Measurements from ENCODE around the gene PNMA6A. TPM values are rescaled to one million over a fixed set of nuclear protein-coding genes. Genes with fewer than 3 reads are reported as not detected.
"Not testable (repeated sequence)": the region's sequence is repeated elsewhere in the genome, so short reads cannot be mapped to it uniquely, and the experiment has no call there.

PNMA6A gene
- total RNA-seq = 10 to 100 TPM in 3 of 8 experiments, 1 to 10 TPM in 5; 2.0 to 11.0 (median 8.3) TPM

DNA sequence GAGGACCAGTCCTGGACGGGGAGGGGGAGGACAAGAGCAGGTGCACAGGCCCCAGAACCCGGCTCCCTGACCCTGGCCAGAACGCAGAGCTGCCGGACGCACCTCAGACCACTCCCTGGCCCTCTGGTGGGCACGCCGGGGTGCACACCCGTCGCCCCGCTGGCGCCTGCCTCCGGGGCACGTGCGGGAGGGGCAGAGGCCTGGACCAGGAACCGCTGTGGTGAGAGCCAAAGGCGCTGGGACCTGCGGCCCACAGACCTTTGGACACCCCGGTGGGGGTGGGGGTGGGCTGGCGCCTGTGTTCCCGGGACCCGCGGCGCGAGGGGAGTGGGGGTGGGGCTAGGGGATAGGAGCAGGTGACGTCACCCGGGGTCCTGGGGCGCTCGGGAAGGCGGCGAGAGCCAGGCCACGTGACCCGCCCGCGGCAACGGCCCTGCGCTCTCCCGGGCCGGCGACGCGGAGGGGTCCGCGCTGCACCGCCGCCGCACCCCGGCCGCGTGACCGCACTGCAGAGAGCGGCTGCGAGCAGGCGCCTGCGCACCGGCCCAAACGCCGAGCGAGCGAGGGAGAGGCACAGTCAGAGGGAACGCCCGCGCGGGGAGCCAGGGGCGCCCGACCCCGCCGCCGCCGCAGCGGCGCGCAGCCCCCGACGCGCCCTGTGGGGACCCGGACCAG is at the start of gene PNMA6A:
TSS of gene PNMA6A (plus strand) at position 546 of the 675 bp plus-strand sequence. CDS start 609 bp downstream, outside the sequence.
- in situ Hi-C loops (cut with MboI; ENCODE audit: low pct_unique_long_range_greater_than_20kb in 2 of 9, low sequenced_read_pairs in 9 of 9, unreplicated experiment in 9 of 9) = not testable (repeated sequence)
- no CpG with 5 or more reads among the region's 76 CpGs for WGBS, 10 experiments
- ATAC-seq (replicated peaks in 6 of 8) = peak; percentile 89 to 95 (median 92)

DNA sequence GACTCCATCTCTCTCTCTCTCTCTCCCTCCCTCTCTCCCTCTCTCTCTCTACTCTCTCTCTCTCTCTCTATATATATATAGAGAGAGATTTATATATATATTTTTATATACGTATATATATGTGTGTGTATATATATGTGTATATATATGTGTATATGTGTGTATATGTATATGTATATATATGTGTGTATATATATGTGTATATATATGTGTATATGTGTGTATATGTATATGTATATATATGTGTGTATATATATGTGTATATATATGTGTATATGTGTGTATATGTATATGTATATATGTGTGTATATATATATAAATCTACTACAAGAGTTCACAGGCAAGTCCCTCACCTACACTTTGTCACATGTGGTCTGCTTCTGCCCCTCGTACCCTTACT is 45.8 kb upstream of the PNMA6A start:
- no CpG with 5 or more reads among the region's 2 CpGs for WGBS, 10 experiments
- in situ Hi-C loops (cut with MboI; ENCODE audit: low pct_unique_long_range_greater_than_20kb in 2 of 9, low sequenced_read_pairs in 9 of 9, unreplicated experiment in 9 of 9) = loop anchor here in 1 of 9 experiments (25.0 kb wide), 1 partner anchor 386 kb away; the partner anchor contains the start of genes PNMA6E and ZFP92
- ATAC-seq (replicated peaks in 6 of 8); H3K4me3 ChIP-seq; H3K4me1 ChIP-seq (replicated peaks in 1 of 2); H3K27ac ChIP-seq: not testable (repeated sequence)

More for the DNA sequence above, at the start of gene PNMA6A:
- H3K4me1 ChIP-seq (replicated peaks in 1 of 2); H3K27ac ChIP-seq; H3K4me3 ChIP-seq: not testable (repeated sequence)

- no CpG with 5 or more reads among the region's 11 CpGs for WGBS, 10 experiments
- in situ Hi-C loops (cut with MboI; ENCODE audit: low pct_unique_long_range_greater_than_20kb in 2 of 9, low sequenced_read_pairs in 9 of 9, unreplicated experiment in 9 of 9) = loop anchor here in 1 of 9 experiments (25.0 kb wide), 1 partner anchor 384 kb away; the partner anchor contains the start of genes PNMA6E and ZFP92
- H3K4me1 ChIP-seq (replicated peaks in 1 of 2); H3K4me3 ChIP-seq; H3K27ac ChIP-seq: not testable (repeated sequence)
- peak in 5 of 8 experiments; percentile 42 to 66 (median 60) for ATAC-seq (replicated peaks in 6 of 8)
These were observed 43.8 kb upstream of the PNMA6A start for GRCh38 chrX:153028487-153028886.

DNA sequence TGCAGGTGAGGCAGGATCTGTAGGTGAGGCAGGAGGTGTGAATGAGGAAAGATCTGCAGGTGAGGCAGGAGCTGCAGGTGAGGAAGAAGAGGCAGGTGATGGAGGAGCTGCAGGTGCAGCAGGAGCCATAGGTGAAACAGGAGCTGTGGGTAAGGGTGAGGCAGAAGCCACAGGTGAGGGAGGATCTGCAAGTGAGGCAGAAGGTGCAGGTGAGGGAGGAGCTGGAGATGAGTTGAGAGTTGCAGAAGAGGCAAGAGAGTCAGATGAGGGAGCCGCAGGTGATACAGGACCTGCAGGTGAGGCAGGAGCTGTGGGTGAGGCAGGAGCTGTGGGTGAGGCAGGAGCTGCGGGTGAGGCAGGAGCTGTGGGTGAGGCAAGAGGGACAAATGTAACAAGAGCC is 43.1 kb upstream of the PNMA6A start:
- in situ Hi-C loops (cut with MboI; ENCODE audit: low pct_unique_long_range_greater_than_20kb in 2 of 9, low sequenced_read_pairs in 9 of 9, unreplicated experiment in 9 of 9) = loop anchor here in 1 of 9 experiments (25.0 kb wide), 1 partner anchor 383 kb away; the partner anchor contains the start of genes PNMA6E and ZFP92
- no peaks in the 10 kb centered on the region for H3K4me1 ChIP-seq (replicated peaks in 1 of 2)
- no peak for ATAC-seq (replicated peaks in 6 of 8)
- no peak overlapping the region for H3K4me3 ChIP-seq
- 71% methylated on average over 1 of the region's 2 CpGs; no CpG with 5 or more reads in 9 of the 10 experiments for WGBS, 10 experiments
- no peak overlapping the region for H3K27ac ChIP-seq

- in situ Hi-C loops (cut with MboI; ENCODE audit: low pct_unique_long_range_greater_than_20kb in 2 of 9, low sequenced_read_pairs in 9 of 9, unreplicated experiment in 9 of 9) = loop anchor here in 1 of 9 experiments (25.0 kb wide), 1 partner anchor 382 kb away; the partner anchor contains the start of genes PNMA6E and ZFP92
These were observed 42.4 kb upstream of the PNMA6A start for GRCh38 chrX:153029875-153030274.

GRCh38 chrX:153030801-153031200 is 41.5 kb upstream of the PNMA6A start:
- no CpG with 5 or more reads among the region's 12 CpGs for WGBS, 10 experiments
- H3K4me3 ChIP-seq = no peak overlapping the region
- in situ Hi-C loops (cut with MboI; ENCODE audit: low pct_unique_long_range_greater_than_20kb in 2 of 9, low sequenced_read_pairs in 9 of 9, unreplicated experiment in 9 of 9) = loop anchor here in 1 of 9 experiments (25.0 kb wide), 1 partner anchor 382 kb away; the partner anchor contains the start of genes PNMA6E and ZFP92
- ATAC-seq (replicated peaks in 6 of 8) = no peak
- H3K27ac ChIP-seq = no peak overlapping the region
- no peaks in the 10 kb centered on the region for H3K4me1 ChIP-seq (replicated peaks in 1 of 2)

More at GRCh38 chrX:153029875-153030274, 42.4 kb upstream of the PNMA6A start:
- Histone ChIP-seq H3K4me3 (no peak overlapping the region), H3K4me1 (replicated peaks in 1 of 2) (no peaks in the 10 kb centered on the region), H3K27ac (no peak overlapping the region)
- no peak for ATAC-seq (replicated peaks in 6 of 8)
- 40% methylated on average over 3 of the region's 11 CpGs; no CpG with 5 or more reads in 9 of the 10 experiments for WGBS, 10 experiments

DNA sequence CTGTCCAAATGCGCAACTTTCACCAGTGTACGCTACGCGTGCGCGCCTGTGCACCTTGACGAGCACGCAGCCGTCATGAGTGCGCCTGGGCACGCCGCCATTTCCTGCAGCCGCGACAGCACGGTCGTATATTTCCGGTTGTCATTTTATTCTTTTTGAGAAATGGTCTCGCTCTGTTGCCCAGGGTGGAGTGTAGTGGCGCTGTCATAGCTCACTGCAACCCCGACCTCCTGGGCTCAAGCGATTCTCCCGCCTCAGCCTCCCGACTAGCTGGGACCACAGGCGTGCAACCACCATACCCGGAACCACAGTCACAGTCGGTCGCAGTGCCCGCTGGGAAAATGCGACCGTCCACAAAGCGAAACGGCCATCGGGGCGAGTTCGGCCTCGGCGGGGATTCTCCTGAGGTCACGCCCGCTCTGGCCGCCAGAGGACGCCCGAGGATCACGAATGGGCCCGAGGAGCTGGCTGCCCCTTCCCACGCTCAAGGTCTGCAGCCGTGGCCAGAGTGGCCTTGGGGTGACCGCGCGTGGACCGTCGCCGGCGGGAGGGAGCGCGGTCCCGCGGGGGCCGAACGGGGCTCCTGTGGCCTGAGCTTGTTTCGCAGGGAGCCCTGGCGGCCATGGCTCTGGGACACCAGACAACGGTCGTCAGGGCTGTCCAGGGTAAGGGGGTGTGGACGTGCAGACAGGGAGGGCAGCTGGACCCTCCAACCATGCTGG is 39.7 kb upstream of the PNMA6A start:
- WGBS, 10 experiments = no CpG with 5 or more reads among the region's 64 CpGs
- Histone ChIP-seq H3K4me3 (peak overlapping the region in 4 of 5 donors; percentile 14 to 21 (median 19)), H3K4me1 (replicated peaks in 1 of 2) (no peaks in the 10 kb centered on the region), H3K27ac (no peak overlapping the region)
- peak; percentile 87 to 96 (median 90) for ATAC-seq (replicated peaks in 6 of 8)
- in situ Hi-C loops (cut with MboI; ENCODE audit: low pct_unique_long_range_greater_than_20kb in 2 of 9, low sequenced_read_pairs in 9 of 9, unreplicated experiment in 9 of 9) = loop anchor here in 1 of 9 experiments (25.0 kb wide), 1 partner anchor 380 kb away; the partner anchor contains the start of genes PNMA6E and ZFP92

GRCh38 chrX:153049093-153049492 is 23.2 kb upstream of the PNMA6A start:
- Histone ChIP-seq H3K4me3 (no peak overlapping the region), H3K4me1 (replicated peaks in 1 of 2) (no peaks in the 10 kb centered on the region), H3K27ac (no peak overlapping the region)
- 20 to 50% (median 40%) methylated on average over 1 of the region's 2 CpGs; no CpG with 5 or more reads in 7 of the 10 experiments for WGBS, 10 experiments
- ATAC-seq (replicated peaks in 6 of 8) = no peak
- in situ Hi-C loops (cut with MboI; ENCODE audit: low pct_unique_long_range_greater_than_20kb in 2 of 9, low sequenced_read_pairs in 9 of 9, unreplicated experiment in 9 of 9) = loop anchor here in 1 of 9 experiments (25.0 kb wide), 1 partner anchor 363 kb away; the partner anchor contains the start of genes PNMA6E and ZFP92

DNA sequence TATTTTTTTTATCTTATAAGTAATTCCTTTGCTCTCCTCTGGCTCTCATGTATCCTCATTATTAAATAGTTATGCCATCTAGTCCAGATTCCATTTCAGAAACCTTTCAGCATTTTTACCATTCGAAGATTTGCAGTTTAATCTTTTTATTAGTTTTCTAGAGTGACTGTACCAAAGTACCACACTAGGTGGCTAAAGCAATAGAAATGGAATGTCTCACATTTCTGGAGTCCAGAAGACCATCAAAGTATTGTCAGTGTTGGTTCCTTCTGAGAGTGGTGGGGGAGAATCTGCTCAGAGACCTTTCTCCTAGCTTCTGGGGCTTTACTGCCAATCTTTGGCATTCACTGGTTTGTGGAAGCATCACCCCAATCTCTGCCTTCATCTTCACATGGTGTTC is 19.7 kb upstream of the PNMA6A start:
- in situ Hi-C loops (cut with MboI; ENCODE audit: low pct_unique_long_range_greater_than_20kb in 2 of 9, low sequenced_read_pairs in 9 of 9, unreplicated experiment in 9 of 9) = no loop called here
- ATAC-seq (replicated peaks in 6 of 8) = no peak
- Histone ChIP-seq H3K27ac (no peak overlapping the region), H3K4me1 (replicated peaks in 1 of 2) (peaks cover 4 to 7% of the 10 kb centered on the region in 2 donors), H3K4me3 (no peak overlapping the region)
- 25 to 80% (median 29%) methylated on average over 1 of the region's 1 CpG; no CpG with 5 or more reads in 7 of the 10 experiments for WGBS, 10 experiments

GRCh38 chrX:153055871-153056749 is 16.1 kb upstream of the PNMA6A start, which contains the start of gene PNMA3:
TSS of gene PNMA3 (plus strand) at chrX:153056470. CDS start at chrX:153057056, 586 bp downstream.
- WGBS, 10 experiments = no CpG with 5 or more reads among the region's 80 CpGs
- in situ Hi-C loops (cut with MboI; ENCODE audit: low pct_unique_long_range_greater_than_20kb in 2 of 9, low sequenced_read_pairs in 9 of 9, unreplicated experiment in 9 of 9) = no loop called here
- Histone ChIP-seq H3K4me3 (peak within 1 kb of the TSS; percentile 27 to 43 (median 39)), H3K4me1 (replicated peaks in 1 of 2) (peaks cover 4 to 7% of the 10 kb centered on the region in 2 donors), H3K27ac (peak within 1 kb of the TSS in 1 of 2 donors; percentile 64)
- ATAC-seq (replicated peaks in 6 of 8) = peak in 7 of 8 experiments; percentile 67 to 99 (median 98)

- 90 to 100% (median 100%) methylated on average over 1 to 2 of the region's 11 CpGs; no CpG with 5 or more reads in 7 of the 10 experiments for WGBS, 10 experiments
- ATAC-seq (replicated peaks in 6 of 8) = no peak
- H3K4me1 ChIP-seq (replicated peaks in 1 of 2) = peaks cover 4 to 7% of the 10 kb centered on the region in 2 donors
- in situ Hi-C loops (cut with MboI; ENCODE audit: low pct_unique_long_range_greater_than_20kb in 2 of 9, low sequenced_read_pairs in 9 of 9, unreplicated experiment in 9 of 9) = no loop called here
- H3K4me3 ChIP-seq = peak overlapping the region; percentile 27 to 43 (median 39)
- H3K27ac ChIP-seq = no peak overlapping the region
These were observed 15.0 kb upstream of the PNMA6A start for GRCh38 chrX:153057281-153057680.

Data from motor neuron (in vitro differentiated cells).